GM18861 (cell line): ENCODE measurements around the gene CNOT6.

ENCODE experiments used
- ATAC-seq: cut with Tn5 transposase; IDR thresholded peaks from one replicate; pipeline ENCODE4 v1.9.1; 2021; ENCODE audit not compliant: unreplicated experiment

CNOT6 gene

GRCh38 chr5:180613814-180614188 is 119.6 kb downstream of the CNOT6 start:
- no peak for ATAC-seq

- ATAC-seq, result no peak
Measured at GRCh38 chr5:180618487-180618828, 124.3 kb downstream of the CNOT6 start.

- ATAC-seq, result no peak
Measured at GRCh38 chr5:180618829-180619562, 124.8 kb downstream of the CNOT6 start.

GRCh38 chr5:180619563-180619915 is 125.4 kb downstream of the CNOT6 start:
- ATAC-seq, result no peak

GRCh38 chr5:180620014-180620413 is 125.8 kb downstream of the CNOT6 start:
- ATAC-seq, result no peak

- no peak for ATAC-seq
Measured at GRCh38 chr5:180621311-180621710, 127.1 kb downstream of the CNOT6 start.

- no peak for ATAC-seq
Measured at GRCh38 chr5:180622910-180623309, 128.7 kb downstream of the CNOT6 start.

- no peak for ATAC-seq
Measured at GRCh38 chr5:180623411-180623834, 129.2 kb downstream of the CNOT6 start.

GRCh38 chr5:180623844-180624243 is 129.7 kb downstream of the CNOT6 start:
- no peak for ATAC-seq

- ATAC-seq, result no peak
Measured at GRCh38 chr5:180624587-180624986, 130.4 kb downstream of the CNOT6 start.

- no peak for ATAC-seq
Measured at GRCh38 chr5:180625125-180625790, 131.1 kb downstream of the CNOT6 start.

- ATAC-seq, result no peak
Measured at GRCh38 chr5:180625791-180626660, 131.8 kb downstream of the CNOT6 start.

GRCh38 chr5:180626661-180627385 is 132.6 kb downstream of the CNOT6 start:
- no peak for ATAC-seq

GRCh38 chr5:180627386-180628120 is 133.4 kb downstream of the CNOT6 start:
- no peak for ATAC-seq
